ENCODE results near the gene SRBD1.

SRBD1 gene

DNA sequence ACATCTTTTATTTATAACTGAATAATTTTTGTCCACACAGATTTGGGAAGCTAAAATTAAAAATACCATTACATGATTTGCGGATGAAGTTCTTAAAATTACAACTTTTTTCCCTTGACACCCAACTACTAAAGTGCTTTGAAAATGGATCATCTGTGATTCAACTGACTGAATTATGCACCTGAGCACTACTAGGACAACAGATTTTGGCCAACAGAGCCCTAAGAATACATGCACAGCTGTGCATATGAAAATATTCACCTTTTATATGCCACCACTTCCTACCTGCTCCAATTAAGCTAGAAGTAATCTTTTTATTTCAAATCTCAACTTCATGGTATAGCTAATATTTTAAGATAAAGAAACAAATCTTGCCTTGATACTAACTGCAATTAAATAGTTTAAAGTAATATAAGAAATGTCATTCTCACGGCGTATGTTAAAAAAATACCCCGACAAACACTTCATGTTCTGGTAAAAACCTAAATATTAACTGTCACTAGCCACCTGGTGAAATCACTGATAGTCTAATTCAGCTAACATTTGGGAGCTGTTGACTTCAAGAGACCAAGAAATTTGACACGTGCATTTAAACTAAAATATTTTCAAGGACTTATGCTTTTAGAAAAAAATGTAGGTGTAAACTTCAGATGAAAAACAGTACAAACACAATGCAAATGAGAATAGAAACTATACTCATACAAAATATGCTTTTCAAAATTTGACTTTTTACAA, 153.7 kb downstream of the SRBD1 start:
- Histone ChIP-seq H3K27ac (ENCODE audit: low read length) (no peak overlapping the region), H3K27me3 (replicated peaks; ENCODE audit: insufficient read depth, low read length) (no peaks in the 10 kb centered on the region), H3K79me2 (ENCODE audit: low read length) (no peaks in the 10 kb centered on the region), H3K9me3 (replicated peaks; ENCODE audit: insufficient read depth, low read length) (no peaks in the 10 kb centered on the region), H2AFZ (ENCODE audit: low read length) (no peak overlapping the region), H3K9me2 (replicated peaks; ENCODE audit: insufficient read depth, low read length) (no peaks in the 10 kb centered on the region), H3K36me3 (replicated peaks; ENCODE audit: insufficient read depth, low read length) (no peaks in the 10 kb centered on the region), H3K4me3 (ENCODE audit: low read length) (no peak overlapping the region), H3K4me2 (ENCODE audit: low read depth, low read length) (no peak overlapping the region), H3F3A (ENCODE audit: insufficient read depth, low read length) (no peaks in the 10 kb centered on the region), H4K20me1 (ENCODE audit: insufficient read depth, low read length) (no peaks in the 10 kb centered on the region), H3K9ac (ENCODE audit: low read length) (no peak overlapping the region), H3K4me1 (ENCODE audit: low read length) (peaks cover 11% of the 10 kb centered on the region)
- DNase-seq: no peak
- no peak for TF ChIP-seq EZH2phosphoT487 (IDR thresholded peaks at IDR 0.05; ENCODE audit: low read length)
- TF ChIP-seq, protein P1, sequence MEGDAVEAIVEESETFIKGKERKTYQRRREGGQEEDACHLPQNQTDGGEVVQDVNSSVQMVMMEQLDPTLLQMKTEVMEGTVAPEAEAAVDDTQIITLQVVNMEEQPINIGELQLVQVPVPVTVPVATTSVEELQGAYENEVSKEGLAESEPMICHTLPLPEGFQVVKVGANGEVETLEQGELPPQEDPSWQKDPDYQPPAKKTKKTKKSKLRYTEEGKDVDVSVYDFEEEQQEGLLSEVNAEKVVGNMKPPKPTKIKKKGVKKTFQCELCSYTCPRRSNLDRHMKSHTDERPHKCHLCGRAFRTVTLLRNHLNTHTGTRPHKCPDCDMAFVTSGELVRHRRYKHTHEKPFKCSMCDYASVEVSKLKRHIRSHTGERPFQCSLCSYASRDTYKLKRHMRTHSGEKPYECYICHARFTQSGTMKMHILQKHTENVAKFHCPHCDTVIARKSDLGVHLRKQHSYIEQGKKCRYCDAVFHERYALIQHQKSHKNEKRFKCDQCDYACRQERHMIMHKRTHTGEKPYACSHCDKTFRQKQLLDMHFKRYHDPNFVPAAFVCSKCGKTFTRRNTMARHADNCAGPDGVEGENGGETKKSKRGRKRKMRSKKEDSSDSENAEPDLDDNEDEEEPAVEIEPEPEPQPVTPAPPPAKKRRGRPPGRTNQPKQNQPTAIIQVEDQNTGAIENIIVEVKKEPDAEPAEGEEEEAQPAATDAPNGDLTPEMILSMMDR (IDR thresholded peaks at IDR 0.05; ENCODE audit: low read length): no peak
- TF ChIP-seq EZH2 (optimal IDR thresholded peaks at IDR 0.05; ENCODE audit: low read depth, low read length): no peak

- Histone ChIP-seq H3K27me3 (replicated peaks; ENCODE audit: insufficient read depth, low read length) (no peaks in the 10 kb centered on the region), H3K9me3 (replicated peaks; ENCODE audit: insufficient read depth, low read length) (no peaks in the 10 kb centered on the region), H3K4me2 (ENCODE audit: low read depth, low read length) (no peak overlapping the region), H3K9ac (ENCODE audit: low read length) (no peak overlapping the region), H3F3A (ENCODE audit: insufficient read depth, low read length) (no peaks in the 10 kb centered on the region), H3K4me1 (ENCODE audit: low read length) (no peaks in the 10 kb centered on the region), H4K20me1 (ENCODE audit: insufficient read depth, low read length) (no peaks in the 10 kb centered on the region), H3K79me2 (ENCODE audit: low read length) (no peaks in the 10 kb centered on the region), H2AFZ (ENCODE audit: low read length) (no peak overlapping the region), H3K27ac (ENCODE audit: low read length) (no peak overlapping the region), H3K9me2 (replicated peaks; ENCODE audit: insufficient read depth, low read length) (no peaks in the 10 kb centered on the region), H3K36me3 (replicated peaks; ENCODE audit: insufficient read depth, low read length) (no peaks in the 10 kb centered on the region), H3K4me3 (ENCODE audit: low read length) (no peak overlapping the region)
- TF ChIP-seq, protein P1 (IDR thresholded peaks at IDR 0.05; ENCODE audit: low read length): no peak
- TF ChIP-seq EZH2phosphoT487 (IDR thresholded peaks at IDR 0.05; ENCODE audit: low read length) (no peak), EZH2 (optimal IDR thresholded peaks at IDR 0.05; ENCODE audit: low read depth, low read length) (no peak)
- DNase-seq: no peak
These were observed 158.2 kb downstream of the SRBD1 start for GRCh38 chr2:45452866-45453265.

DNA sequence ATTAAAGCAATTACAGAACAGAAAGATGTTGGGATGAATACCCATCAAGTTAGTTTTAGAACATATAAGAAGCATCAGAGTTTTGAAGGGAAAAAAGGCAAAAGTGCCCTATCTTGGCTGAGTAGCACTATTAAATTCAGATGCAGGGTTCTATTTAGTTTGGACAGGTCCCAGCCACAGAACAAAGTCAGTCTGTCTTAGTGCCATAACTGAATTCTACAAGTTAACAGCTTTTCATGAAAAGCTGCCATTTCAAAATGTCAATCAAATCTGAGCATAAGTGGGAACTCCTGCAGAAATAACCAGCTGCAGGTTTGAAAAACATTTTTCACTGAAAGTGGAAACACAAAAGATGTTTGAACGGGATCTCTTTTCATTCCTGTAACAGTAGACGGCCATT, 160.4 kb downstream of the SRBD1 start:
- H3K79me2 ChIP-seq (ENCODE audit: low read length): no peaks in the 10 kb centered on the region
- no peaks in the 10 kb centered on the region for H3K36me3 ChIP-seq (replicated peaks; ENCODE audit: insufficient read depth, low read length)

More for the DNA sequence above, 160.4 kb downstream of the SRBD1 start:
- H3K4me1 ChIP-seq (ENCODE audit: low read length): no peaks in the 10 kb centered on the region
- H4K20me1 ChIP-seq (ENCODE audit: insufficient read depth, low read length): no peaks in the 10 kb centered on the region
- no peak overlapping the region for H3K27ac ChIP-seq (ENCODE audit: low read length)
- no peak overlapping the region for H2AFZ ChIP-seq (ENCODE audit: low read length)
- no peak for DNase-seq
- no peaks in the 10 kb centered on the region for H3K9me3 ChIP-seq (replicated peaks; ENCODE audit: insufficient read depth, low read length)
- TF ChIP-seq, protein P1 (IDR thresholded peaks at IDR 0.05; ENCODE audit: low read length): no peak
- no peak for TF ChIP-seq EZH2phosphoT487 (IDR thresholded peaks at IDR 0.05; ENCODE audit: low read length)
- TF ChIP-seq EZH2 (optimal IDR thresholded peaks at IDR 0.05; ENCODE audit: low read depth, low read length): no peak
- no peak overlapping the region for H3K4me2 ChIP-seq (ENCODE audit: low read depth, low read length)
- no peaks in the 10 kb centered on the region for H3K27me3 ChIP-seq (replicated peaks; ENCODE audit: insufficient read depth, low read length)
- no peaks in the 10 kb centered on the region for H3K9me2 ChIP-seq (replicated peaks; ENCODE audit: insufficient read depth, low read length)
- H3K4me3 ChIP-seq (ENCODE audit: low read length): no peak overlapping the region
- H3K9ac ChIP-seq (ENCODE audit: low read length): no peak overlapping the region
- H3F3A ChIP-seq (ENCODE audit: insufficient read depth, low read length): no peaks in the 10 kb centered on the region

Data from MM.1S (cell line).